Activated naive CD4-positive, alpha-beta T cell treated with anti-CD3 and anti-CD28 coated beads for 36 hours (primary cell): Measurements from ENCODE around the gene OPA1. TPM values are rescaled to one million over a fixed set of nuclear protein-coding genes. Genes with fewer than 3 reads are reported as not detected.

ENCODE experiments used
- CTCF ChIA-PET: fragments of 350-600 bp; sonication (Branson Sonifier 250); formaldehyde crosslinking; loops from one replicate; lab custom pipeline; 2021; ENCODE audit warnings: antibody characterized with exemption; lab: Charles Lee
- DNase-seq: peaks from one replicate; pipeline ENCODE4 v3.0.0-alpha.2; 2020
- H3K27ac Mint-ChIP-seq: one replicate; pipeline ENCODE4 v1.8.0; 2021; ENCODE audit warnings: mild to moderate bottlenecking, mixed read lengths
- H3K27me3 Mint-ChIP-seq: one replicate; pipeline ENCODE4 v1.8.0; 2021; ENCODE audit warnings: low read depth, mixed read lengths
- H3K36me3 Mint-ChIP-seq: one replicate; pipeline ENCODE4 v1.8.0; 2021; ENCODE audit warnings: low read depth, mixed read lengths
- H3K4me1 Mint-ChIP-seq: one replicate; pipeline ENCODE4 v1.8.0; 2021; ENCODE audit warnings: low read depth, mixed read lengths
- H3K4me3 Mint-ChIP-seq: one replicate; pipeline ENCODE4 v1.8.0; 2021; ENCODE audit warnings: mild to moderate bottlenecking, moderate library complexity, mixed read lengths
- H3K9me3 Mint-ChIP-seq: one replicate; pipeline ENCODE4 v1.8.0; 2021; ENCODE audit warnings: mixed read lengths
- intact Hi-C: fragments of 100-400 bp; cut with micrococcal nuclease; formaldehyde crosslinking; loops from one replicate; pipeline ENCODE4 v1.15.1; 2023
- total RNA-seq, 2 experiments: library from RNA; stranded (reverse); gene quantifications; one replicate each; pipeline ENCODE4 v1.2.3, GENCODE V29; 2021

Gene OPA1
- total RNA-seq, 2 experiments from 2014 or later, result 91.7 to 96.0 TPM

DNA sequence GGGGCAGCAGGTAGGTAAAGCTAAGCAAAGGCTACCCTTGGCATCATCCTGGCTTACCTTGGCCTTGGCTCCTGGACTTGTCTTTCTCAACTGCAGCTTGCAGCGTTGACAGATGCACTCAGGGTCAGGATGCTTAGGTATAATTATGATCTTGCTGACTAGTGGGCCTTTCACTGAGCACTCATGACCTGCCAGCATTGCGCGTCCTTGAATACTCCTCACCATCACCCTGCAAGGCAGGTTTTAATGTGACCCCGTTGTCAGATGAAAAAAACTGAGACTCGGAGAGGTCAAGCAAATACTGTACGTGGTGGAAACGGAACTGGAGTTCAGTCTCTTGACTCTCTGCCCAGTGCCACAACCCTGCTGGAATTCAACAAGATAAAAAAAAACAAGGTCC is 126.7 kb downstream of the OPA1 start:
- H3K4me1 Mint-ChIP-seq, result peaks cover 10% of the 10 kb centered on the region
- peaks cover 3% of the 10 kb centered on the region for H3K36me3 Mint-ChIP-seq
- no peak for DNase-seq
- H3K4me3 Mint-ChIP-seq, result no peak overlapping the region
- intact Hi-C loops, result no loop called here
- no peak overlapping the region for H3K27ac Mint-ChIP-seq
- CTCF ChIA-PET, result no interaction called here
- peaks cover 6% of the 10 kb centered on the region for H3K9me3 Mint-ChIP-seq
- no peaks in the 10 kb centered on the region for H3K27me3 Mint-ChIP-seq

DNA sequence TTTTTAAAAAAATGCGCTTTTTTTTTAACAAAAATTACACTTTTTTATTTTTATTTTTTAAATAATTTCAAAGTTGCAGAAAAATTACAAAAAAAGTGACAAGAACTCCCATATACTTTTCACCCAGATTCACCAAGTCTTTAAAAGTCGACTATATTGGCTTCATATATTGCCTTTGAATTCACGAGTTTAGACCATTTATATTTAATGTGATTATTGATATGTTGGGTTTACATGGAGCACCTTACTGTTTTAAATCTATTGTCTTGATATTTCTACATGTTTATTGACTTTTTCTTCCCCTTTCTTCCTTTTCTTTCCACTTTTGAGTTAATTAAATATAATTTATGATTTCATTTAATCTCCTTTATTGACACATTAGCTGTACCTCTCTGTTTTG is 127.2 kb downstream of the OPA1 start:
- no peak for DNase-seq
- no peaks in the 10 kb centered on the region for H3K27me3 Mint-ChIP-seq
- H3K36me3 Mint-ChIP-seq, result peaks cover 3% of the 10 kb centered on the region
- peaks cover 10% of the 10 kb centered on the region for H3K4me1 Mint-ChIP-seq
- CTCF ChIA-PET, result no interaction called here
- intact Hi-C loops, result no loop called here
- H3K4me3 Mint-ChIP-seq, result no peak overlapping the region
- H3K27ac Mint-ChIP-seq, result no peak overlapping the region
- H3K9me3 Mint-ChIP-seq, result peaks cover 3% of the 10 kb centered on the region

DNA sequence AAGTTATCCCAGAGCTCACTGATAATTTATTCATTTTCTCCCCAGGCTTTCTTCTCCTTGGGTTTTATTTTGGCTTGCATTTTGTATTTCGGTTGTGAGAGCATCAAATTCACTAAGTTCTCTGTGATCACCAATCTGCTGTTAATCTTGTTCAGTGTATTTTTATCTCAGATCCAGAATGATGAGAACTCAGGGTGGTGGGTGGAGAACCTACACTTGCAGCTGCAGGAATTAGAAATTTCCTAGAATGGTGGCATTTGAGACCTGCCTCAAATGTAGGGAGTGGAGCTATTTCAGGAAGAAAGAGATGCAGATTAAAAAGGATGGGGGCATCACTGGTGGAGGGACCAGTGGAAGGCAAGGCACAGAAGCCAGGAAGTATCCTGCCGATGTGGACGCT is 129.6 kb downstream of the OPA1 start:
- no peaks in the 10 kb centered on the region for H3K4me1 Mint-ChIP-seq
- H3K36me3 Mint-ChIP-seq, result no peaks in the 10 kb centered on the region
- CTCF ChIA-PET, result no interaction called here

GRCh38 chr3:193727089-193727488 is 134.1 kb downstream of the OPA1 start:
- intact Hi-C loops, result no loop called here
- DNase-seq, result no peak
- no peaks in the 10 kb centered on the region for H3K4me1 Mint-ChIP-seq
- no peak overlapping the region for H3K27ac Mint-ChIP-seq
- no peaks in the 10 kb centered on the region for H3K9me3 Mint-ChIP-seq
- no peaks in the 10 kb centered on the region for H3K27me3 Mint-ChIP-seq
- H3K36me3 Mint-ChIP-seq, result no peaks in the 10 kb centered on the region
- CTCF ChIA-PET, result no interaction called here
- H3K4me3 Mint-ChIP-seq, result no peak overlapping the region

More for the DNA sequence above, 129.6 kb downstream of the OPA1 start:
- Mint-ChIP-seq H3K4me3 (no peak overlapping the region), H3K27ac (no peak overlapping the region), H3K9me3 (no peaks in the 10 kb centered on the region), H3K27me3 (no peaks in the 10 kb centered on the region)
- DNase-seq, result no peak
- intact Hi-C loops, result no loop called here

- intact Hi-C loops, result no loop called here
- no peaks in the 10 kb centered on the region for H3K27me3 Mint-ChIP-seq
- H3K4me1 Mint-ChIP-seq, result no peaks in the 10 kb centered on the region
- CTCF ChIA-PET, result no interaction called here
- no peak for DNase-seq
- no peak overlapping the region for H3K27ac Mint-ChIP-seq
- H3K9me3 Mint-ChIP-seq, result no peaks in the 10 kb centered on the region
- no peak overlapping the region for H3K4me3 Mint-ChIP-seq
- no peaks in the 10 kb centered on the region for H3K36me3 Mint-ChIP-seq
Observed at GRCh38 chr3:193728429-193729087, 135.6 kb downstream of the OPA1 start.

- no peaks in the 10 kb centered on the region for H3K9me3 Mint-ChIP-seq
- no peak overlapping the region for H3K27ac Mint-ChIP-seq
- H3K27me3 Mint-ChIP-seq, result no peaks in the 10 kb centered on the region
- intact Hi-C loops, result no loop called here
- H3K4me1 Mint-ChIP-seq, result no peaks in the 10 kb centered on the region
- no peaks in the 10 kb centered on the region for H3K36me3 Mint-ChIP-seq
- no peak overlapping the region for H3K4me3 Mint-ChIP-seq
- DNase-seq, result no peak
- CTCF ChIA-PET, result no interaction called here
Observed at GRCh38 chr3:193729088-193729465, 136.1 kb downstream of the OPA1 start.

GRCh38 chr3:193729601-193730000 is 136.6 kb downstream of the OPA1 start:
- Mint-ChIP-seq H3K36me3 (no peaks in the 10 kb centered on the region), H3K9me3 (no peaks in the 10 kb centered on the region), H3K27me3 (no peaks in the 10 kb centered on the region), H3K4me3 (no peak overlapping the region), H3K4me1 (no peaks in the 10 kb centered on the region), H3K27ac (no peak overlapping the region)
- intact Hi-C loops, result no loop called here
- DNase-seq, result no peak
- CTCF ChIA-PET, result no interaction called here

DNA sequence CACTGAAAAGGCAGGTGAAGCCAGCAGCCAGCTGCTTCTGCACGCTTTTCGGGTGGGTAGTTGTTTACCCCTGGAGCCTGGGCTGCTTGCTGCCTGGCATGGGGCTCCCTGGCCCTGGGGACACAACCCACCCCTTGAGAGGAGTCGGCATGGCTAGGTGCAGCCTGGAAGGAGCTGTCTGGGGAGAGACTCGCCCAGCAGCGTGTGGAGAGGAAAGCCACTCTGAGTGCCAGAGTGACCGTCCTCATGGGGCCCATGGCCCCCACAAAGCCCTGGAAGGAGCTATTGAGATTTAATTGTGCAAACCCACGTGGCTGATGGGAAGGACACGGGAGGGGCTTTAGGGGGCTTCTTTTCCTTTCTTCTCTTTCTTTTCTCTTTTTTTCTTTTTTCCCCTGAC is 137.5 kb downstream of the OPA1 start:
- CTCF ChIA-PET, result interaction anchor here (1.4 kb wide), 1 partner anchor 65 kb away, joined by 4 read pairs; no protein-coding TSS in a partner anchor
- no peaks in the 10 kb centered on the region for H3K27me3 Mint-ChIP-seq

DNA sequence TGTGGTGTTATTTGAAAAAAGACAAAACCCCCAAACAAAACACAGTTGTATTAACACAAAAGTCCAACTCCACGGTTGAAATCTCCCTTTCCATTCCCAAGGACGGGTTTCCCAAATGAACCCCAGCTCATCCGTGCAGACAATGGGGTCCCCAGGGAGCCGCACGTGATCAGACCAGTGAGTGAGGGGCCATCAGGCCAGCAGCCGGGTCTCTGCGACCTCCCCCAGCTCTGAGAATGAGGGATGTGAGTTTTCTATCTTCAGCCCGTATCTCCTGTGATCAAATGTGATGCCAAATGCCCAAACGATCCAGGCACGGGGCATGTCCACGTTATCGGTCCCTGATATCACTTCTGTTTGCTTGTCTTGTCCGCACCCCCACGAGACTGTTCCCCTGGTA is 138.0 kb downstream of the OPA1 start:
- intact Hi-C loops, result no loop called here
- no peaks in the 10 kb centered on the region for H3K27me3 Mint-ChIP-seq
- H3K27ac Mint-ChIP-seq, result no peak overlapping the region
- H3K9me3 Mint-ChIP-seq, result no peaks in the 10 kb centered on the region
- CTCF ChIA-PET, result interaction anchor here (1.4 kb wide), 1 partner anchor 65 kb away, joined by 4 read pairs; no protein-coding TSS in a partner anchor
- no peaks in the 10 kb centered on the region for H3K36me3 Mint-ChIP-seq
- no peak overlapping the region for H3K4me3 Mint-ChIP-seq
- no peaks in the 10 kb centered on the region for H3K4me1 Mint-ChIP-seq
- no peak for DNase-seq

More for the DNA sequence above, 137.5 kb downstream of the OPA1 start:
- no peak overlapping the region for H3K27ac Mint-ChIP-seq
- no peaks in the 10 kb centered on the region for H3K36me3 Mint-ChIP-seq
- no peak for DNase-seq
- H3K4me1 Mint-ChIP-seq, result no peaks in the 10 kb centered on the region
- no peak overlapping the region for H3K4me3 Mint-ChIP-seq
- intact Hi-C loops, result no loop called here
- H3K9me3 Mint-ChIP-seq, result no peaks in the 10 kb centered on the region

GRCh38 chr3:193731656-193732055 is 138.6 kb downstream of the OPA1 start:
- Mint-ChIP-seq H3K4me1 (no peaks in the 10 kb centered on the region), H3K27me3 (no peaks in the 10 kb centered on the region), H3K9me3 (no peaks in the 10 kb centered on the region), H3K27ac (no peak overlapping the region), H3K36me3 (no peaks in the 10 kb centered on the region), H3K4me3 (no peak overlapping the region)
- DNase-seq, result no peak
- CTCF ChIA-PET, result interaction anchor here (1.4 kb wide), 1 partner anchor 66 kb away, joined by 4 read pairs; no protein-coding TSS in a partner anchor
- intact Hi-C loops, result no loop called here

DNA sequence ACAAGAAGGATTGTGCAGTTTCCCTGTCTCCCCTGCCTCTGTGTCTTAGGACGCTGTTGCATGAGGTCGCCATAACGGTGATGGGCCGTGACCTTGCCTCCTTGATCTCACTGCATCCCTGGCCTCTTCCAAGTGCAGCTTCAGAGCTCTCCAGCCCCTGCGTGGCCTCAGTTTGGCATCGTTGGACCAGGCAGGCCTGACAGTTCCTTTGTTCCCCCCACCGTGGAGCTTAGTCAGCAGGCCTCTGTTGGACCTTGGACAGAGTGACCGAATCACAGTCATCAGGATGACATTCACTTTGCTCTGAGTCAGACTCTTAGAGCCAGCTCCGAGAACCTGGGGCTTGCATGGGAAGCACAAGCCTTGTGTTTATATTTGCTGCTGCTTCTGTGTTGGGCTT is 139.4 kb downstream of the OPA1 start:
- H3K27ac Mint-ChIP-seq, result no peak overlapping the region
- CTCF ChIA-PET, result no interaction called here
- H3K27me3 Mint-ChIP-seq, result no peaks in the 10 kb centered on the region
- no peak for DNase-seq
- intact Hi-C loops, result no loop called here
- H3K4me3 Mint-ChIP-seq, result no peak overlapping the region
- no peaks in the 10 kb centered on the region for H3K36me3 Mint-ChIP-seq
- H3K9me3 Mint-ChIP-seq, result no peaks in the 10 kb centered on the region
- no peaks in the 10 kb centered on the region for H3K4me1 Mint-ChIP-seq

- CTCF ChIA-PET, result no interaction called here
- H3K9me3 Mint-ChIP-seq, result no peaks in the 10 kb centered on the region
- intact Hi-C loops, result no loop called here
- H3K27ac Mint-ChIP-seq, result no peak overlapping the region
- DNase-seq, result no peak
- no peaks in the 10 kb centered on the region for H3K27me3 Mint-ChIP-seq
- no peaks in the 10 kb centered on the region for H3K4me1 Mint-ChIP-seq
- H3K36me3 Mint-ChIP-seq, result no peaks in the 10 kb centered on the region
- H3K4me3 Mint-ChIP-seq, result no peak overlapping the region
Observed at GRCh38 chr3:193732827-193733226, 139.8 kb downstream of the OPA1 start.

GRCh38 chr3:193734737-193735366 is 141.8 kb downstream of the OPA1 start:
- Mint-ChIP-seq H3K4me1 (no peaks in the 10 kb centered on the region), H3K36me3 (no peaks in the 10 kb centered on the region), H3K4me3 (no peak overlapping the region), H3K9me3 (no peaks in the 10 kb centered on the region), H3K27me3 (no peaks in the 10 kb centered on the region), H3K27ac (no peak overlapping the region)
- no peak for DNase-seq
- CTCF ChIA-PET, result no interaction called here
- intact Hi-C loops, result no loop called here
